CD4-positive, alpha-beta memory T cell (primary cell): ENCODE results near the gene SERPING1. TPM values are rescaled to one million over a fixed set of nuclear protein-coding genes. Genes with fewer than 3 reads are reported as not detected.

Experiments used
- CTCF ChIA-PET: fragments of 350-600 bp; sonication (Branson Sonifier 250); formaldehyde crosslinking; loops from one replicate; lab custom pipeline; 2021; ENCODE audit warnings: inconsistent platforms; ENCODE audit not compliant: partially characterized antibody; lab: Charles Lee
- POLR2A ChIA-PET: fragments of 350-600 bp; sonication (Branson Sonifier 250); formaldehyde crosslinking; loops from one replicate; lab custom pipeline; 2021; ENCODE audit not compliant: partially characterized antibody; lab: Charles Lee
- DNase-seq, 5 donors: peaks; one replicate each; pipeline versions ENCODE4 v3.0.0 to v3.0.0-alpha.2; 2020 to 2022; ENCODE audit warnings: mixed read lengths in 1 of 5
- H3K27ac ChIP-seq: one replicate; pipeline ENCODE4 v1.7.0; 2013; ENCODE audit warnings: low read depth, low read length
- H3K27me3 ChIP-seq: 2 replicates; pipeline ENCODE4 v1.7.0; 2013; ENCODE audit warnings: mild to moderate bottlenecking, low read length, moderate library complexity; ENCODE audit not compliant: insufficient read depth
- H3K36me3 ChIP-seq: 2 replicates; pipeline ENCODE4 v1.7.0; 2013; ENCODE audit warnings: mild to moderate bottlenecking, low read length, moderate library complexity; ENCODE audit not compliant: insufficient read depth
- H3K4me1 ChIP-seq: 2 replicates; pipeline ENCODE4 v1.7.0; 2013; ENCODE audit warnings: mild to moderate bottlenecking, low read length, moderate library complexity; ENCODE audit not compliant: insufficient read depth
- H3K4me3 ChIP-seq, 2 donors: one replicate each; pipeline ENCODE4 v1.7.0; 2013; ENCODE audit warnings: low read length in 2 of 2, mild to moderate bottlenecking in 1 of 2
- H3K9me3 ChIP-seq, 2 donors: one replicate each; pipeline ENCODE4 v1.7.0; 2013; ENCODE audit warnings: low read length in 2 of 2, control low read depth in 1 of 2; ENCODE audit not compliant: control insufficient read depth in 1 of 2
- H3K27ac Mint-ChIP-seq, 7 donors: one replicate each; pipeline ENCODE4 v1.8.0; 2020 to 2021; ENCODE audit warnings: mixed read lengths in 7 of 7, mild to moderate bottlenecking in 6 of 7, inconsistent platforms in 3 of 7, moderate library complexity in 3 of 7
- H3K27me3 Mint-ChIP-seq, 2 donors: one replicate each; pipeline ENCODE4 v1.8.0; 2020 to 2021; ENCODE audit warnings: mixed read lengths in 2 of 2
- H3K36me3 Mint-ChIP-seq, 2 donors: one replicate each; pipeline ENCODE4 v1.8.0; 2020 to 2021; ENCODE audit warnings: mixed read lengths in 2 of 2, inconsistent platforms in 1 of 2, mild to moderate bottlenecking in 1 of 2
- H3K4me1 Mint-ChIP-seq, 4 donors: one replicate each; pipeline ENCODE4 v1.8.0; 2020 to 2021; ENCODE audit warnings: mixed read lengths in 4 of 4, mild to moderate bottlenecking in 1 of 4
- H3K4me3 Mint-ChIP-seq, 8 donors: one replicate each; pipeline ENCODE4 v1.8.0; 2020 to 2021; ENCODE audit warnings: mixed read lengths in 8 of 8, mild to moderate bottlenecking in 7 of 8, moderate library complexity in 6 of 8, inconsistent platforms in 3 of 8
- H3K9me3 Mint-ChIP-seq, 8 donors: one replicate each; pipeline ENCODE4 v1.8.0; 2020 to 2021; ENCODE audit warnings: mixed read lengths in 8 of 8, mild to moderate bottlenecking in 5 of 8, inconsistent platforms in 3 of 8, moderate library complexity in 1 of 8
- intact Hi-C: fragments of 100-400 bp; cut with micrococcal nuclease; formaldehyde crosslinking; loops from one replicate; pipeline ENCODE4 v1.15.1; 2023
- polyA plus RNA-seq, 2 donors: library from polyadenylated mRNA; unstranded; fragments of 300-500 nt; fragmentation: Illumina TruSeq; gene quantifications; one replicate each; pipeline ENCODE4 v1.2.3, GENCODE V29; 2021
- total RNA-seq, 2 experiments: library from RNA; stranded (reverse); gene quantifications; one replicate each; pipeline ENCODE4 v1.2.3, GENCODE V29; 2021

Gene SERPING1
- total and polyA plus RNA-seq, 4 experiments from 2014 or later = not detected

DNA sequence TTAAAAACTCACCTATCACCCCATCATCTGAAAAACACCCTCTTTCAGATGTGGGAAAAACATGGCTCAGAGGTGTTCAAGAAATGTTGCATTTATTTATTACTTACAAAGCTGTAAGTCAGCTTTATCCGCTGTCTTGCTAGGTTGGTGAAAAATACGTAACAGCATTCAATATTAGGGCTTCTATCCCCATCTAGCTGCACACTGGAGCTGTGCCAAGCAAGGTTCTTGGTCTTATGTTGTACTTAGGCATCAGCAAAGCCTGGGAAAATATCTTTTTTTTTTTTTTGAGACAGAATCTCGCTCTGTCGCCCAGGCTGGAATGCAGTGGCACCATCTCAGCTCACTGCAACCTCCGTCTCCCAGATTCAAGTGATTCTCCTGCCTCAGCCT lies 7.5 kb downstream of the SERPING1 start:
- Histone ChIP-seq H3K9me3 (no peaks in the 10 kb centered on the region), H3K27me3 (no peaks in the 10 kb centered on the region), H3K4me1 (no peaks in the 10 kb centered on the region), H3K27ac (no peak overlapping the region), H3K36me3 (no peaks in the 10 kb centered on the region), H3K4me3 (no peak overlapping the region)
- H3K9me3 Mint-ChIP-seq = no peaks in the 10 kb centered on the region
- H3K4me3 Mint-ChIP-seq = no peak overlapping the region
- ChIA-PET CTCF (interaction anchor here (0.8 to 1.3 kb wide), 3 partner anchors 23 to 37 kb away, joined by 3 to 6 read pairs (median 3); partner anchors contain the start of gene UBE2L6), POLR2A (no interaction called here)
- no peak overlapping the region for H3K27ac Mint-ChIP-seq
- H3K36me3 Mint-ChIP-seq = no peaks in the 10 kb centered on the region
- no peak for DNase-seq
- H3K27me3 Mint-ChIP-seq = peaks cover 11% of the 10 kb centered on the region in 2 donors
- intact Hi-C loops = no loop called here
- no peaks in the 10 kb centered on the region for H3K4me1 Mint-ChIP-seq

DNA sequence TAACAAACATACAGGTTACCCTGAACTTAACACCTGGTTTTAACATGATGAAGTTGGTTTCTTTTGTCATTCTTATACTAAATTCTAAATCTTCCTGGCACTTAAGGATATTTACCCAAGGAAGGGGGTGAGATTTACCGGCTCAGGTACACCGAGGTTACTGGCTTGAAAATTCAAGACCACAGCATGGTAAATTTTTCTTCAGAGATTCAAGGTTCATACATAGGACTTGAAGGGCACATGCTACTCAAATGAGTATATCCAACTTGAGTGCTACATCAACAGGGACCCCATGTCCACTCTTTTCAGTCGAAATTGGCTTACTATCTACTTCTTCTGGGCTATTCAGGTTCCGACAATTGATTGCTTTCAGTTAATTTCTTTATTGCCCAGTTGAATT lies 12.7 kb downstream of the SERPING1 start:
- H3K4me1 ChIP-seq = no peaks in the 10 kb centered on the region

DNA sequence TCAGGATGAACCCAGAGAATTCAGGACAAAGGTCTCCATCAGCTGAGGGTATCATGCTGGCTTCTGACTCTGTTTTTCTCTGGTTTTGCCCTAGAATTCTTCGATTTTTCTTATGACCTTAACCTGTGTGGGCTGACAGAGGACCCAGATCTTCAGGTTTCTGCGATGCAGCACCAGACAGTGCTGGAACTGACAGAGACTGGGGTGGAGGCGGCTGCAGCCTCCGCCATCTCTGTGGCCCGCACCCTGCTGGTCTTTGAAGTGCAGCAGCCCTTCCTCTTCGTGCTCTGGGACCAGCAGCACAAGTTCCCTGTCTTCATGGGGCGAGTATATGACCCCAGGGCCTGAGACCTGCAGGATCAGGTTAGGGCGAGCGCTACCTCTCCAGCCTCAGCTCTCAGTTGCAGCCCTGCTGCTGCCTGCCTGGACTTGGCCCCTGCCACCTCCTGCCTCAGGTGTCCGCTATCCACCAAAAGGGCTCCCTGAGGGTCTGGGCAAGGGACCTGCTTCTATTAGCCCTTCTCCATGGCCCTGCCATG lies 16.8 kb downstream of the SERPING1 start:
- Mint-ChIP-seq H3K4me3 (no peak overlapping the region), H3K27ac (no peak overlapping the region), H3K4me1 (no peaks in the 10 kb centered on the region), H3K36me3 (no peaks in the 10 kb centered on the region), H3K9me3 (peaks cover 0 to 9% (median 3%) of the 10 kb centered on the region in 8 donors), H3K27me3 (peaks cover 7 to 16% of the 10 kb centered on the region in 2 donors)
- DNase-seq = no peak
- H3K9me3 ChIP-seq = no peaks in the 10 kb centered on the region
- H3K36me3 ChIP-seq = no peaks in the 10 kb centered on the region
- H3K27ac ChIP-seq = no peak overlapping the region
- no peak overlapping the region for H3K4me3 ChIP-seq
- CTCF ChIA-PET = interaction anchor here (1.4 kb wide), 1 partner anchor 8 kb away, joined by 3 read pairs; no protein-coding TSS in a partner anchor
- intact Hi-C loops = no loop called here
- POLR2A ChIA-PET = no interaction called here
- H3K4me1 ChIP-seq = no peaks in the 10 kb centered on the region
- no peaks in the 10 kb centered on the region for H3K27me3 ChIP-seq

More for the DNA sequence above, 12.7 kb downstream of the SERPING1 start:
- Mint-ChIP-seq H3K27me3 (peaks cover 7 to 13% of the 10 kb centered on the region in 2 donors), H3K36me3 (no peaks in the 10 kb centered on the region), H3K27ac (no peak overlapping the region), H3K4me1 (no peaks in the 10 kb centered on the region), H3K4me3 (no peak overlapping the region), H3K9me3 (no peaks in the 10 kb centered on the region)
- Histone ChIP-seq H3K27ac (no peak overlapping the region), H3K27me3 (no peaks in the 10 kb centered on the region), H3K4me3 (no peak overlapping the region), H3K9me3 (no peaks in the 10 kb centered on the region), H3K36me3 (no peaks in the 10 kb centered on the region)
- POLR2A ChIA-PET = no interaction called here
- intact Hi-C loops = no loop called here
- CTCF ChIA-PET = interaction anchor here (0.8 to 1.1 kb wide), 2 partner anchors 31 to 117 kb away, joined by 3 to 6 read pairs; no protein-coding TSS in a partner anchor
- DNase-seq = no peak

DNA sequence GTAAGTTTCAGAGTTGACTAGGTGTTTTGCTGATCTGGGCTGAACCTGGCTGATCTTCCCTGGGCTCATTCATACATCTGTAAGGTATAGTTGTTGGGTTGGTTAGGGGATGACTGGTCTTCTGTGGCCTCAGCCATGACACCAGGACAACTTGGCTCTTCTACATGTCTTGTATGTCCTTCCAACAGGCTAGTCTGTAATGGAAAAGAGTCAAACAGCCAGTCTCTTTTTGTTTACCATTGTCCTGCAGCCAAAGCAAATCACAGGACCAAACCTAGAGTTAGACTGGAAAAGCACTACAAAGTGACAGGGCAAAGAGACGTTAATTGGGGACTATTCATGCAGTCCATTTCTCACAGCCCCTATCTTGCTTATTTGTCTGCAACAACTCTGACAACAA lies 17.8 kb downstream of the SERPING1 start:
- no peak overlapping the region for H3K4me3 ChIP-seq
- no peak for DNase-seq
- Mint-ChIP-seq H3K4me1 (no peaks in the 10 kb centered on the region), H3K36me3 (no peaks in the 10 kb centered on the region), H3K27me3 (peaks cover 7 to 16% of the 10 kb centered on the region in 2 donors), H3K4me3 (no peak overlapping the region), H3K9me3 (peaks cover 0 to 16% (median 10%) of the 10 kb centered on the region in 8 donors), H3K27ac (no peak overlapping the region)
- ChIA-PET POLR2A (no interaction called here), CTCF (interaction anchor here (1.0 kb wide), 1 partner anchor 11 kb away, joined by 4 read pairs; no protein-coding TSS in a partner anchor)
- intact Hi-C loops = no loop called here
- H3K36me3 ChIP-seq = no peaks in the 10 kb centered on the region
- no peaks in the 10 kb centered on the region for H3K4me1 ChIP-seq
- H3K27ac ChIP-seq = no peak overlapping the region
- no peaks in the 10 kb centered on the region for H3K27me3 ChIP-seq
- peaks cover 0 to 5% of the 10 kb centered on the region in 2 donors for H3K9me3 ChIP-seq

DNA sequence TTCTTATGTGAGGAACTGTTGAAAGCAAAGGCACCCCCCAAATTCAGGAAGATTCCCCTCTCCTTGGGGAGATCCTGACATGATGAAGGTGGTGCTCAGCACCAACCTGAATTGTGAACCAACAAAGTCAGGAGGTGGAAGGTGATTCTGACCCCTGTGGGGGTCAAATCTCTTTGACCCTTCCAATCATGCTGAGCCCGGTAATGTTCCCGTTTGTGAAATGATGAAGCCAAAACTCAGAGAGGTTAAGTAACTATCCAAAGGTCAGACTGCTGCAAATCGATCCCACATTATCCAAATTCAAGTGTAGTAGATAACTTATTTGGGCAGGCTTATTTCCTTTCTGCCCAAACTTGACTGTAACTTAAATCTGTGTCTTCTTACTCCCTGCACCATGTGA lies 19.1 kb downstream of the SERPING1 start:
- no peak for DNase-seq
- Mint-ChIP-seq H3K27me3 (peaks cover 9 to 16% of the 10 kb centered on the region in 2 donors), H3K9me3 (peaks cover 0 to 22% (median 15%) of the 10 kb centered on the region in 8 donors), H3K27ac (no peak overlapping the region), H3K36me3 (no peaks in the 10 kb centered on the region), H3K4me1 (no peaks in the 10 kb centered on the region), H3K4me3 (no peak overlapping the region)
- no peak overlapping the region for H3K27ac ChIP-seq
- POLR2A ChIA-PET = no interaction called here
- H3K36me3 ChIP-seq = no peaks in the 10 kb centered on the region
- intact Hi-C loops = no loop called here
- CTCF ChIA-PET = no interaction called here
- H3K4me1 ChIP-seq = no peaks in the 10 kb centered on the region
- H3K4me3 ChIP-seq = no peak overlapping the region
- peaks cover 0 to 5% of the 10 kb centered on the region in 2 donors for H3K9me3 ChIP-seq
- no peaks in the 10 kb centered on the region for H3K27me3 ChIP-seq

DNA sequence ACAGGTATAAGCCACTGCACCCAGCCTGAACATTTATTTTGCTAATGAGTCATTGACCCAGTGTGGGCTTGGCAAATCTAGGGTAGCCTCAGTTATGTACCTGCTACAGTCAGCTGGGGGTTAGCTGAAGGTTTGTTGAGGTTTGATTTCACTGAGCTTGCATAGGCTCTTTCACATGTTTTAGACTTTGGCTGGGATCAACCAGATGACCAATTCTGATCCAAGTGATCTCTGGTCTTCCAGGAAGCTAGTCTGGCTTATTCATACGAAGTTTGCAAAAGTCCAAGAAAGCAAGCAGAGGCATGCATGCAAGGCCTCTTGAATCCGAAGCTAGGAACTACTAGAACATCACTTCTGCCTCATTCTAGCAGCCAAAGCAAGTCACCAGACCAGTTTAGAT lies 21.0 kb downstream of the SERPING1 start:
- no peak overlapping the region for H3K4me3 Mint-ChIP-seq
- POLR2A ChIA-PET = no interaction called here

DNA sequence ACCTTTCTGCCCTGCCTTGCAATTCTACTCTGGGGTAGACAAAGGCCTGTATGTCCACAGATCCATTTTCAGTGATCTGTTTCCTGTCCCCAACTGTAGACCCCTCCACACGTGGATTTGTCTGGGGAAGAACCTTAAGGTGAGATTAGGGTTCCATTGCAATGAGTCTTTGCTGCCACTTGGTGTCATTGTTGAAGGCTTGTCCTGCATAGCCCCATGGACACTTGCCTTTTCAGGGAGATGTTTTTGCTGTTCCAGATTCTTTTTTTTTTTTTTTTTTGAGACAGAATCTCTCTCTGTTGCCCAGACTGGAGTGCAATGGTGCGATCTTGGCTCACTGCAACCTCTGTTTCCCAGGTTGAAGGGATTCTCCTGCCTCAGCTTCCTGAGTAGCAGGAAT lies 21.8 kb downstream of the SERPING1 start:
- Histone ChIP-seq H3K4me3 (no peak overlapping the region), H3K36me3 (no peaks in the 10 kb centered on the region), H3K4me1 (no peaks in the 10 kb centered on the region), H3K27ac (no peak overlapping the region), H3K27me3 (no peaks in the 10 kb centered on the region), H3K9me3 (peaks cover 0 to 5% of the 10 kb centered on the region in 2 donors)
- Mint-ChIP-seq H3K4me3 (no peak overlapping the region), H3K27me3 (peaks cover 8% of the 10 kb centered on the region in 2 donors), H3K36me3 (no peaks in the 10 kb centered on the region), H3K4me1 (no peaks in the 10 kb centered on the region), H3K9me3 (peaks cover 0 to 30% (median 15%) of the 10 kb centered on the region in 8 donors), H3K27ac (no peak overlapping the region)
- ChIA-PET CTCF (no interaction called here), POLR2A (no interaction called here)
- DNase-seq = no peak
- intact Hi-C loops = no loop called here

More for the DNA sequence above, 21.0 kb downstream of the SERPING1 start:
- Mint-ChIP-seq H3K36me3 (no peaks in the 10 kb centered on the region), H3K9me3 (peaks cover 0 to 30% (median 15%) of the 10 kb centered on the region in 8 donors), H3K27ac (no peak overlapping the region), H3K27me3 (peaks cover 9 to 10% of the 10 kb centered on the region in 2 donors), H3K4me1 (no peaks in the 10 kb centered on the region)
- no peak for DNase-seq
- Histone ChIP-seq H3K9me3 (peaks cover 0 to 5% of the 10 kb centered on the region in 2 donors), H3K27me3 (no peaks in the 10 kb centered on the region), H3K4me1 (no peaks in the 10 kb centered on the region), H3K4me3 (no peak overlapping the region), H3K27ac (no peak overlapping the region), H3K36me3 (no peaks in the 10 kb centered on the region)
- CTCF ChIA-PET = interaction anchor here (1.1 kb wide), 1 partner anchor 24 kb away, joined by 4 read pairs; no protein-coding TSS in a partner anchor
- intact Hi-C loops = no loop called here
